ENCODE measurements around the gene RTN4IP1.

- TF ChIP-seq CTCF (IDR thresholded peaks at IDR 0.05) (no peak), POLR2AphosphoS5 (IDR thresholded peaks at IDR 0.05) (no peak), POLR2A (IDR thresholded peaks at IDR 0.05) (no peak)
These were observed 15.1 kb downstream of the RTN4IP1 start for GRCh38 chr6:106614166-106614565.

All from prostate gland (tissue), 2 donors.